Stimulated activated CD8-positive, alpha-beta memory T cell treated with anti-CD3 and anti-CD28 coated beads, Interleukin-2, amount 100 ng/mL, for 1 hour (primary cell): Measurements from ENCODE around the gene ABTB1.

Experiments used
- DNase-seq, 2 donors: peaks; one replicate each; pipeline ENCODE4 v3.0.0-alpha.2; 2020; ENCODE audit warnings: low read depth in 2 of 2

Gene ABTB1

GRCh38 chr3:127672429-127673190 lies at the start of gene ABTB1:
ABTB1 (plus strand) TSS chr3:127672952; CDS start chr3:127673026, 74 bp downstream.
- DNase-seq, result peak; percentile 76 to 77

GRCh38 chr3:127624063-127624462 lies 48.7 kb upstream of the ABTB1 start:
- no peak for DNase-seq

DNA sequence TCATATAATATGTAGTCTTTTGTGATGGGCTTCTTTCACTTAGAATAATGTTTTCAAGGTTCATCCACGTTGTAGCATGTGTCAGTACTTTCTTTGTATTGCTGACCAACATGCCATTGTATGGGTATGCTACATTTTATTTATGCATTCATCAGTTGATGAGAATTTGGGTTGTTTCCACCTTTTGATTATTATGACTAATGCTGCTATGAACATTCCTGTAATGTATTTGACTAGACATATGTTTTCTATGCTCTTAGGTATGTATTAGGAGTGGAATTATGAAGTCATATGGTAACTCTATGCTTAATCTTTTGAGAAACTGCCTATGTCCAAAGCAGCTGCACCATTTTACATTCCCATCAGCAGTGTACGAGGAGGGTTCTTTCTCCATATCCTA lies 46.9 kb upstream of the ABTB1 start:
- no peak for DNase-seq

GRCh38 chr3:127628426-127628787 lies 44.3 kb upstream of the ABTB1 start:
- no peak for DNase-seq

DNA sequence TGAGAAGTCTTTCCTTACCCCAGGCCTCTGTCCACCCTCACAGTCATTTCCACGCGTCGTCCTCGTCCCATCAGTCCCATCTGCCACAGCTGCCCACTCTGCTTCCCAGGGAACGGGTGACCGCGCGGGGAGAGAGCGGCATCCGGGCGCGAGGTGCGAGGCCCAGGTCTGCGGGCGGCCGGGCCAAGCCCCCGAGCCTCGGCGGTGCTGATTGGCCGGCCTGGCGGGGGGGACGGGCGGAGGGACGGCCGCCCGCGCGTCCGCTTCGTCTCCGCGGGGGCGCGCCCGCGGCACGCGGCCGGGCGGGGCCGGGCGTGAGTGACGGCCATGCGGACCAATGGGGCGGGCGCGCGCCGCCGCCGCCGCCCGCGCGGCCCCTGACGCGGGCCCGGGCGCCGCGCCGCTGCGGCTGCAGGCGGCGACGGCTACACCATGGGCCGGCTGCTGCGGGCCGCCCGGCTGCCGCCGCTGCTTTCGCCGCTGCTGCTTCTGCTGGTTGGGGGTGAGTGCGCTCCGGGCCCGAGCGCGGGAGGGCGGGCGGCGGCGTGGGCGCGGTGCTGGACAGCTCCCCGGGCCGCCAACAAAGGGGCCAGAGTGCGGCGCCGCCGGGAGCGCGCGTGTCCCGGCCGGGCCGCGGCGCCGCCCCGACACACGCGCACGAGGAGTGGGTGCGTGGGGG lies 43.8 kb upstream of the ABTB1 start, which contains the start of gene PODXL2:
Gene PODXL2 (plus strand): TSS at position 398 of the 679 bp plus-strand sequence. CDS start 35 bp downstream, at position 433.
- DNase-seq, result no peak

- DNase-seq, result no peak
These were observed 43.0 kb upstream of the ABTB1 start for GRCh38 chr3:127629467-127630403.

GRCh38 chr3:127630811-127631714 lies 41.7 kb upstream of the ABTB1 start:
- no peak for DNase-seq

DNA sequence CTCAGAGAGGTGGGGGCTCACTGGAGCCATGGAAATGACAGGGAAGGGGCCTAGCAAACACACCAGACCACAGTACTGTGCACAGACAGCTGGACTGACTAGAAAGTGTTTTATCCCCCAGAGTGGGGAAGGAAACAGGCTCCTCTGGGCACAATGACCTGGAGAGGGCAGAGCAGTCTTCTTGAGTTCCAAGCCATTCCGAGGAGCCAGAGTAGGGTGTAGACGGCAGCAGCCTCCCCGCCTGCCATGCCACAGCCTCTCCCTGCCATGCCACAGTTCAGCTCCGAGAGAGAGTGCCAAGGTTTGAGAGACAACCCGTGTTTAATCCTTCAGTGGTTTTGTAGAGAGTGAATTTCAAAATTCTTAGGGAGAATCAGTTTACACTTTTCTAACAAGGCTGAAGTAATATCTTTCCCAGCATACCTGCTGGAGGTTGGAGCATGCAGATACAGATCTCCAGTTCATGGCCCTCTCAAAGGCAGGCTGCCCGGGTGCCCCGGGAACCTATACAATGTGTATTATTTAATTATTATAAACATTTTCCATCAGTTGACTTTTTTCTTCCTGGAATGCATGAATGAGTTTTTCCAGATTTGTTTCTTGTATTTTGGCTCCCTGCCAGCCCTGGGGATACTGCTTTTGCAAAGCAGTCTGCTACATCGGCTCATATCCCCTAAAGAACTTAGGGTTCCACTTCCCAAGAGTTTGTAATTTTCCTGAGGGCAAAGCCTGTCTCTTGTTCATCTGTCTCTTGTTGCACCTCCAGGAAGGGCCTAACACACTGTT lies 40.5 kb upstream of the ABTB1 start:
- no peak for DNase-seq

GRCh38 chr3:127634653-127635052 lies 38.1 kb upstream of the ABTB1 start:
- no peak for DNase-seq

GRCh38 chr3:127637546-127637945 lies 35.2 kb upstream of the ABTB1 start:
- DNase-seq, result no peak

DNA sequence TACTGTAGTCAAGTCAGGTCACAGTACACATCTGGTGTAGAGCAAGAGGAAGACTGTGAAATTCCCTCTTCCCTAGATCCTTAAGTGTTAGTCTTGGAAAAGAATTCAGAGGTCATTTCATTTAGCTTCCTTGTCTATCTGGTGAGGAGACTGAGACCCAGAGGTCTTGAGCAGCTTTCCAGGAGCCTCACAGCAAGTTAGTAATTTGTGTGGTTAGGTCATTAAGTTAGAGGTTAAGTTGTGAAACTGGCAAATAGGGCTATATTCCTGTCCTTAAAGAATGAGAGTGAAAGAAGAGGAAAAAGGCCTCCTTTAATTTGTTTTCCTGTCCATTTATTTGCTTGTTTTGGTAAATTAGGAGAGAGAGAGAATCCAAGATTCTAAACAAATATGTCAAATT lies 34.8 kb upstream of the ABTB1 start:
- DNase-seq, result no peak

DNA sequence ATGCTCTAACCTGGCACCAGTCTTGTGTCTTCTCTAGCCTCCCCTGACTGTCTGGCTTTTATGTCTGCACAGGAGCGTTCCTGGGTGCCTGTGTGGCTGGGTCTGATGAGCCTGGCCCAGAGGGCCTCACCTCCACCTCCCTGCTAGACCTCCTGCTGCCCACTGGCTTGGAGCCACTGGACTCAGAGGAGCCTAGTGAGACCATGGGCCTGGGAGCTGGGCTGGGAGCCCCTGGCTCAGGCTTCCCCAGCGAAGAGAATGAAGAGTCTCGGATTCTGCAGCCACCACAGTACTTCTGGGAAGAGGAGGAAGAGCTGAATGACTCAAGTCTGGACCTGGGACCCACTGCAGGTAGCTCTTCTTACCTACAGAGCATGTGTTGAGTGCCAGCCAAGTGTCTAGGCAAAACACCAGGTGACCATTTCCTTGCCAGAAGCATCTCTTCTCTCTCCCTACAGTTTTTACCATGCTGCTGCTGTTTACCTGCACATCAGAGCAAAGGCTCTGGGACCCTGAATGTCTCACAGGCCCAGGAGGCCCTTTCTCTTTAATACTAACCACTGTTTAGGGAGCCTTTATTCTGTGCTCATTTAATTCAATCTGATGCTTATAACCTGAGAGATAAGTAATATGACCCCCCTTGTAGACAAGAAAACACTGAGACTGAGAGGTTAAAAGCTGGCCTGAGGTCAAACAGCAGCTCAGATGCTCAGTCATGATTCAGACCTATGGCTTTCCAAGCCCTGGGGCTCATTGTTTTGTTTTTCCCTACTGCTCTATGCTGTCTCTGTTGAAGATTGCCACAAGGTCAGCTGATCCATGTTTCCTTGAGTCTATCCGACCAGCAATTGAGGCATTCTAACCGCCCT lies 33.3 kb upstream of the ABTB1 start:
- no peak for DNase-seq

DNA sequence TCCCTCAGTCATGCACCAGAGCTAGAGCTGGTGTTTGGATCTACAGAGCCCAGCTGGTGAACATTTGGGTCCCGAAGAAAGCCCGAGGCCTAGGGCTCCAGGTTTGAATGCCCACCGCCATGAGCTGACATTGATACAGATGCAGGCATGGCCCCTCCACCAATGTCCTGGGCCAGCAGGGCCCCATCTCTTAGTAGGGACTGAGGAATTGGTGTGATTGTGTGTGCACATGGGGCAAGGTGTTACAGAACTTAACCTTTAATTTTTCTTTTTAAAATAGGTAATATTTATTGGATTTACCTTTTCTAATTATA lies 32.8 kb upstream of the ABTB1 start:
- DNase-seq, result no peak

DNA sequence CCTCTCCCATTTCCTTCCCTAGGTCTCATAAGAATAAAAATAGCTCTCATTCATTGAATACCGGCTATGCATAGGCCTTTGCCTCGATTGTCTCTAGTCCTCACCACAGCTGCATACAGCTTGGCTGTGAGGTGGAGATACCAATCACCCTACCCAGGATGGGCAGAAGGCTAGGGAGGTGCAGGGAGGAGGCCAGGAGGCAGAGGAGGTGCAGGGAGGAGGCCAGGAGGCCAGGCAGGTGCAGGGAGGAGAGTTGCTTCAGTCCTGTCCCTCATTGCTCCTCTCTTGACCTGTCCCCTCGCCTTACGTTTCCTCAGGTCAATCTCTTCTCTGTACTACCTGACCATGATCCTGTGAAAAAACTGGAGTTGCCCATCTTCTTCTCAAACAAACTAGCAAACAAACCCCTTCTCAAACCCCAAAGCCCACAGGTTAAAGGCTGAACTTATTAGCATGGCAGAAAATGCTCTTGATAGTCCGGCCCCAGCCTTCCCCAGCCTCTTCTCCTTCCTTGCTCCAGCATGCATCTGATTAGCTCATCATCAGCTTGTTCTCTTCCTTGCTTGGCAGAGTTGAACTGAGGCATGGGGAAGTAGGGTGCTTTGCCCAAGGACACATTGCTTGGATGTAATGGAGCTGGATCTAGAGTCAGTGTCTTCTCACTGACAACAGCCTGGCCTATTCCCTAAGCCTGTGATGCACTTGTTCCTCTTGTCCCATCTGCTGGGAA lies 27.9 kb upstream of the ABTB1 start:
- no peak for DNase-seq

DNA sequence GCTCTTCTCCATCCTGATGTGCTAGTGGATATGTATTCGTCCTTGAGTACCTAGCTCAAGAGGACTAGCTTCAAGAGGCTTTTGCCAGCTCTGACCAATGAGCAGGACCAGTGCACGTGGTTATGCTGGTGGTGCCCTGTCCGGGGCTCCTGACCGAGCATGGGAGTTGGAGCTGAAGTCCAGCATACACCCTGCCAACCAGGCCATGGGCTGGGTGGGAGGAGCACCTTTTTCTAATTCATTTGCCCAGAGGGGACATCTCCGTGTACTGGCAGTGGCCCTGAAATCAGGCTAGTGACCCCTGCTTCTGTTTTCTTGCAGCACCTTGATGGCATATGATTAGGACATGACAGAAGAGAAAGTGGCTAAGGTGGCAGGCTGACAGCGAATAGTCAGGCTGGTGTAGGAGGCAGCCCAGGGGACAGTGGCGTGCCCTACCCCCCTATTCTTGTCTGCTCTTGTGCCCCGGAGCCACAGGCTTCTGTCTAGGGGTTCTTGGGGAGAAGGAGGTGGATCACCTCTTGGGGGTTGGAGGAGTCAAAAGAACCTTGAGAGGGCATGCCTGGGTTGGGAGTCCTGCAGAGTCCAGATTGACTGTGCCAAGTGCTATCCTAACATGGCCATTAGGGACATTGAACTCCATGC lies 27.3 kb upstream of the ABTB1 start:
- DNase-seq, result no peak

DNA sequence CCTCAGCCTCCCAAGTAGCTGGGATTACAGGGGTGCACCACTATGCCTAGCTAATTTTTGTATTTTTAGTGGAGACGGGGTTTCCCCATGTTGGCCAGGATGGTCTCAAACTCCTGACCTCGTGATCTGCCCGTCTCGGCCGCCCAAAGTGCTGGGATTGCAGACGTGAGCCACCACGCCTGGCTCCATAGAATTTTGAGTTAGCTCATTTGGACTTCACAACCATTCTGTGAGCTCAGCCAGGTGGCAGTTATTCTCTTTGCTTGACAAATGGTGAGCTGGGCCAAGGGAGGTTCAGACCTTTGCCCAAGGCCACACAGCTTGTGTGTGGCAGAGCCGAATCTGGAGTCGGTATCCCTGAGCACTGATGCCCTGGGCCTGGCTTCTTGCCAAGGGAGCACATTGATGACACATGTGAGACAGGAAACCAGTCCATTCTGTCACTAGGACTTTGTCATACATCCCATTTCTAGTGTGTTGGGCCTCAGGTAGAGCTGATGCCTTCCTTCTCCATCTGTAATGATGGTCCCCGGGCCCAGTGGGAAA lies 26.2 kb upstream of the ABTB1 start:
- no peak for DNase-seq

DNA sequence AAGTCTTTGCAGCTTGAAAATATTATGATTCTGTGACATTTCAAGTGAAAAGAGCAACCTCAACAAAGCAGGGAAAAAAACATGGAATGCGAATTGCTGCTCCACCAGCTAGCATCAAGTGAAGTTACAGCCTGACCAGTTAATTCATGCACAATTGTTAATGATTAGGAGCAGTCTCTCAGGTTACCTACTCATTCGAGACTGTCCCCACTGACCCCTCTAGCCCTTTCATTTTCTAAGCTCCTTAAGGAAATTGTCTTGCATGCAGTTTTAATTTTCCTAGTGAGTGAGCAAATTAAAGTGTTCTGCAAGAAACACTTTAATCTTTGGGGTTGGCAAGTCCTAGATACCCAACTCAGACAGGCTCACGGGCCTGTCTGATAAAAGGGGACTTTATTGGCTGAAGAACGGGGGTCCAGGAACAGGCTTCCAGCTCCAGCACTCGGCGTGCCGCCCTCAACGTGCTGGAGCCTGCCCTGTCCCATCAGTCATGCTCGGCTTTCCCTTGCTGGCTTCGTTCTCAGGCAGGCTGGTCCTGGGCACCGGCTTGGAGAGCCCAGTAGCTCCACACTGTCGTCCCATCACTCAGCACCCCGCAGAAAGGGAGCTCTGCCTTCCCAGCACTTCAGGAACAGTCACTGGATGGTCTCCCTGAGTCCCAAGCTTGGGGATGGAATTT lies 25.4 kb upstream of the ABTB1 start:
- DNase-seq, result no peak

DNA sequence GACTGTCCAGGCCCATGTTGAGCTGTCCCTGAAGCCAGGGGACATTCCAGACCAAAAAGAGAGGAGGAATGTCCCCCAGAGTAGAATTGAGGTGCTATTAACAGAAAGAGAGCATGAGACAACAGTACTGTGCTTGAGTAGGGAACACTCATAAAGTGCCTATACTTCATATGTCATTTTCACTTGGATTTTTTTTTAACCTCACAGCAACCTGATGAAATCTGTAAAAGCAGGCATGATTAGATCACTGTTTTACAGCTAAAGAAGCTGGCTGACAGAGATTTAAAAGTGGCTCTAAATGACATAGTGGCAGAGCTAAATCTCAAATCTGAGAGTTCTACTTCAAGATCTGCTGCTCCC lies 24.9 kb upstream of the ABTB1 start:
- DNase-seq, result no peak
